A673 (cell line): ENCODE measurements around the gene MAST3. TPM values are rescaled to one million over a fixed set of nuclear protein-coding genes. Genes with fewer than 3 reads are reported as not detected.
A peak's percentile ranks its signal among the peaks of the same experiment; 100 is the strongest.

ENCODE experiments used
- BruUV-seq: library from RNA; stranded (reverse); fragments of 400-500 nt; replicated peaks from 2 replicates; lab custom pipeline; 2021; lab: Mats Ljungman, UMichigan
- CTCF ChIA-PET: fragments of 300-600 bp; sonication (Branson Sonifier 250); formaldehyde crosslinking; loops from one replicate; lab custom pipeline; 2022; ENCODE audit warnings: antibody characterized with exemption; lab: Charles Lee
- POLR2A ChIA-PET: fragments of 300-600 bp; sonication (Branson Sonifier 250); formaldehyde crosslinking; loops from one replicate; lab custom pipeline; 2022; ENCODE audit warnings: antibody characterized with exemption; ENCODE audit not compliant: low non-redundant PET; lab: Charles Lee
- DNase-seq: peaks from one replicate; pipeline ENCODE4 v3.0.0-alpha.2; 2015; ENCODE audit warnings: low spot score
- H3K27ac ChIP-seq: fragments of 200-600 bp; sonication (generic); 2 replicates; pipeline ENCODE4 v1.5.1; 2016; ENCODE audit warnings: mixed run types, low read depth, mild to moderate bottlenecking, mixed read lengths, antibody characterized with exemption, low read length; ENCODE audit not compliant: poor library complexity, severe bottlenecking
- H3K27me3 ChIP-seq: fragments of 200-600 bp; sonication (generic); replicated peaks from 2 replicates; pipeline ENCODE4 v1.6.1; 2017; ENCODE audit warnings: mixed run types, low read depth, mild to moderate bottlenecking, mixed read lengths, antibody characterized with exemption, low read length; ENCODE audit not compliant: insufficient read depth, poor library complexity
- H3K36me3 ChIP-seq: fragments of 200-600 bp; sonication (generic); 2 replicates; pipeline ENCODE4 v1.6.1; 2016; ENCODE audit warnings: mixed run types, mild to moderate bottlenecking, mixed read lengths, antibody characterized with exemption, low read length; ENCODE audit not compliant: insufficient read depth, poor library complexity, severe bottlenecking
- H3K4me1 ChIP-seq: fragments of 200-600 bp; sonication (generic); 2 replicates; pipeline ENCODE4 v1.6.1; 2017; ENCODE audit warnings: mixed run types, mild to moderate bottlenecking, mixed read lengths, antibody characterized with exemption, low read length; ENCODE audit not compliant: insufficient read depth, poor library complexity, severe bottlenecking
- H3K4me3 ChIP-seq: fragments of 200-600 bp; sonication (generic); 2 replicates; pipeline ENCODE4 v1.5.1; 2016; ENCODE audit warnings: low read depth, mixed run types, mild to moderate bottlenecking, mixed read lengths, low read length; ENCODE audit not compliant: poor library complexity, severe bottlenecking
- H3K9me3 ChIP-seq: fragments of 200-600 bp; sonication (generic); 2 replicates; pipeline ENCODE4 v1.6.1; 2016; ENCODE audit warnings: mixed run types, low read depth, mild to moderate bottlenecking, mixed read lengths, antibody characterized with exemption, low read length; ENCODE audit not compliant: poor library complexity, severe bottlenecking
- CTCF ChIP-seq: fragments of 300-800, 200-600 bp; sonication (generic); conservative IDR thresholded peaks from 2 replicates; pipeline ENCODE4 v1.5.1; 2017; ENCODE audit warnings: low read depth, mild to moderate bottlenecking, antibody characterized with exemption, low read length, moderate library complexity, mixed read lengths
- EZH2 ChIP-seq: fragments of 200-600 bp; sonication (generic); IDR thresholded peaks from 2 replicates; pipeline ENCODE4 v1.6.1; 2017; ENCODE audit warnings: borderline replicate concordance, low read depth, mild to moderate bottlenecking, mixed read lengths, antibody characterized with exemption, low read length; ENCODE audit not compliant: poor library complexity, severe bottlenecking
- intact Hi-C: fragments of 100-400 bp; cut with micrococcal nuclease; formaldehyde crosslinking; loops from one replicate; pipeline ENCODE4 v1.10.0; 2022; ENCODE audit not compliant: unreplicated experiment
- total RNA-seq: library from RNA; stranded (reverse); gene quantifications from 2 replicates; pipeline ENCODE4 v1.2.3, GENCODE V29; 2021

MAST3 gene
- total RNA-seq, 1 experiment from 2014 or later = 5.1 TPM

GRCh38 chr19:18058208-18059009 lies 39.2 kb upstream of the MAST3 start:
- TF ChIP-seq EZH2 (no peak), CTCF (peak; percentile 95)
- BruUV-seq = no TSS peak
- ChIA-PET POLR2A (interaction anchor here (0.5 kb wide), 1 partner anchor 39 kb away, joined by 4 read pairs; the partner anchor contains the start of gene MAST3), CTCF (interaction anchor here (0.6 to 1.1 kb wide), 3 partner anchors 27 to 106 kb away, joined by 3 to 7 read pairs (median 4); partner anchors contain the start of gene ARRDC2)
- H3K36me3 ChIP-seq = no peaks in the 10 kb centered on the region
- H3K4me1 ChIP-seq = peaks cover 6% of the 10 kb centered on the region
- intact Hi-C loops = loop anchor here (1.0 to 2.0 kb wide), 3 partner anchors 51 to 126 kb away; partner anchors contain the start of gene CCDC124
- no peaks in the 10 kb centered on the region for H3K9me3 ChIP-seq
- peak; percentile 88 for DNase-seq
- peak overlapping the region; percentile 20 for H3K27ac ChIP-seq
- peak overlapping the region; percentile 30 for H3K4me3 ChIP-seq
- no peaks in the 10 kb centered on the region for H3K27me3 ChIP-seq

GRCh38 chr19:18059297-18059696 lies 38.3 kb upstream of the MAST3 start:
- Histone ChIP-seq H3K9me3 (no peaks in the 10 kb centered on the region), H3K4me1 (peaks cover 6% of the 10 kb centered on the region), H3K27me3 (no peaks in the 10 kb centered on the region), H3K4me3 (no peak overlapping the region), H3K27ac (no peak overlapping the region), H3K36me3 (no peaks in the 10 kb centered on the region)
- DNase-seq = no peak
- ChIA-PET POLR2A (no interaction called here), CTCF (no interaction called here)
- no peak for TF ChIP-seq EZH2
- no peak for TF ChIP-seq CTCF
- no TSS peak for BruUV-seq
- intact Hi-C loops = loop anchor here (2.0 kb wide), 1 partner anchor 126 kb away; the partner anchor contains the start of gene CCDC124

- CTCF ChIA-PET = interaction anchor here (0.6 kb wide), 2 partner anchors 58 to 209 kb away, joined by 3 to 9 read pairs; no protein-coding TSS in a partner anchor
- intact Hi-C loops = loop anchor here (2.0 kb wide), 1 partner anchor 127 kb away; the partner anchor contains the start of gene CCDC124
- BruUV-seq = no TSS peak
Observed at GRCh38 chr19:18059902-18060301, 37.7 kb upstream of the MAST3 start.

More at GRCh38 chr19:18059902-18060301, 37.7 kb upstream of the MAST3 start:
- Histone ChIP-seq H3K27me3 (no peaks in the 10 kb centered on the region), H3K4me1 (peaks cover 6% of the 10 kb centered on the region), H3K9me3 (no peaks in the 10 kb centered on the region), H3K36me3 (no peaks in the 10 kb centered on the region), H3K4me3 (no peak overlapping the region), H3K27ac (no peak overlapping the region)
- TF ChIP-seq EZH2 (no peak), CTCF (no peak)
- POLR2A ChIA-PET = no interaction called here
- DNase-seq = no peak
